ENCODE data around the gene TMEM97. TPM values are rescaled to one million over a fixed set of nuclear protein-coding genes. Genes with fewer than 3 reads are reported as not detected.
A peak's percentile ranks its signal among the peaks of the same experiment; 100 is the strongest.

Gene TMEM97
- polyA plus RNA-seq, 4 donors = 1.8 to 33.1 (median 16.7) TPM

GRCh38 chr17:28319598-28319935 is 567 bp downstream of the TMEM97 start:
- Histone ChIP-seq H3K27me3 (ENCODE audit: control insufficient read depth in 3 of 3, insufficient read depth in 3 of 3, low read length in 3 of 3) (no peaks in the 10 kb centered on the region), H3K9me3 (ENCODE audit: control insufficient read depth in 2 of 2, insufficient read depth in 1 of 2, low read depth in 1 of 2, low read length in 1 of 2) (no peaks in the 10 kb centered on the region), H3K4me1 (ENCODE audit: control insufficient read depth in 3 of 3, insufficient read depth in 2 of 3, low read depth in 1 of 3, low read length in 2 of 3) (peaks cover 0 to 25% (median 5%) of the 10 kb centered on the region in 3 donors), H3K4me3 (ENCODE audit: low read depth in 1 of 3, low read length in 3 of 3) (peak overlapping the region; percentile 39 to 64 (median 61)), H3K27ac (ENCODE audit: low read depth in 1 of 3, low read length in 2 of 3) (peak overlapping the region in 2 of 3 donors; percentile 59 to 64), H3K36me3 (ENCODE audit: control insufficient read depth in 3 of 3, insufficient read depth in 2 of 3, low read depth in 1 of 3, low read length in 3 of 3) (peaks cover 0 to 2% (median 0%) of the 10 kb centered on the region in 3 donors)
- FAIRE-seq (no peak), DNase-seq (no peak)
- WGBS, 3 donors = 1 to 2% (median 1%) methylated on average over 7 of the region's 7 CpGs

GRCh38 chr17:28320215-28321061 is 1.4 kb downstream of the TMEM97 start:
- H3K27ac ChIP-seq (ENCODE audit: low read depth in 1 of 3, low read length in 2 of 3) = peak overlapping the region in 1 of 3 donors; percentile 64
- FAIRE-seq = no peak

GRCh38 chr17:28324267-28324745 is 5.3 kb downstream of the TMEM97 start:
- DNase-seq (peak in 1 of 2 donors; percentile 44), FAIRE-seq (no peak)

More at GRCh38 chr17:28320215-28321061, 1.4 kb downstream of the TMEM97 start:
- WGBS, 3 donors = 49 to 64% (median 52%) methylated on average over 8 of the region's 8 CpGs
- Histone ChIP-seq H3K27me3 (ENCODE audit: control insufficient read depth in 3 of 3, insufficient read depth in 3 of 3, low read length in 3 of 3) (no peaks in the 10 kb centered on the region), H3K36me3 (ENCODE audit: control insufficient read depth in 3 of 3, insufficient read depth in 2 of 3, low read depth in 1 of 3, low read length in 3 of 3) (peaks cover 0 to 2% (median 0%) of the 10 kb centered on the region in 3 donors), H3K4me1 (ENCODE audit: control insufficient read depth in 3 of 3, insufficient read depth in 2 of 3, low read depth in 1 of 3, low read length in 2 of 3) (peaks cover 0 to 32% (median 6%) of the 10 kb centered on the region in 3 donors), H3K4me3 (ENCODE audit: low read depth in 1 of 3, low read length in 3 of 3) (peak overlapping the region in 1 of 3 donors; percentile 64), H3K9me3 (ENCODE audit: control insufficient read depth in 2 of 2, insufficient read depth in 1 of 2, low read depth in 1 of 2, low read length in 1 of 2) (no peaks in the 10 kb centered on the region)
- DNase-seq = no peak

GRCh38 chr17:28324781-28325180 is 5.8 kb downstream of the TMEM97 start:
- DNase-seq (no peak), FAIRE-seq (no peak)
- Histone ChIP-seq H3K4me1 (ENCODE audit: control insufficient read depth in 3 of 3, insufficient read depth in 2 of 3, low read depth in 1 of 3, low read length in 2 of 3) (peaks cover 0 to 30% (median 3%) of the 10 kb centered on the region in 3 donors), H3K4me3 (ENCODE audit: low read depth in 1 of 3, low read length in 3 of 3) (no peak overlapping the region), H3K27me3 (ENCODE audit: control insufficient read depth in 3 of 3, insufficient read depth in 3 of 3, low read length in 3 of 3) (no peaks in the 10 kb centered on the region), H3K9me3 (ENCODE audit: control insufficient read depth in 2 of 2, insufficient read depth in 1 of 2, low read depth in 1 of 2, low read length in 1 of 2) (no peaks in the 10 kb centered on the region), H3K36me3 (ENCODE audit: control insufficient read depth in 3 of 3, insufficient read depth in 2 of 3, low read depth in 1 of 3, low read length in 3 of 3) (peaks cover 2 to 19% (median 5%) of the 10 kb centered on the region in 3 donors), H3K27ac (ENCODE audit: low read depth in 1 of 3, low read length in 2 of 3) (peak overlapping the region in 1 of 3 donors; percentile 5)
- WGBS, 3 donors = 81 to 91% (median 89%) methylated on average over 3 of the region's 3 CpGs

More at GRCh38 chr17:28324267-28324745, 5.3 kb downstream of the TMEM97 start:
- peak overlapping the region in 2 of 3 donors; percentile 5 to 13 for H3K27ac ChIP-seq (ENCODE audit: low read depth in 1 of 3, low read length in 2 of 3)
- no peaks in the 10 kb centered on the region for H3K9me3 ChIP-seq (ENCODE audit: control insufficient read depth in 2 of 2, insufficient read depth in 1 of 2, low read depth in 1 of 2, low read length in 1 of 2)
- H3K4me3 ChIP-seq (ENCODE audit: low read depth in 1 of 3, low read length in 3 of 3) = no peak overlapping the region
- WGBS, 3 donors = 49 to 73% (median 57%) methylated on average over 5 of the region's 5 CpGs
- H3K36me3 ChIP-seq (ENCODE audit: control insufficient read depth in 3 of 3, insufficient read depth in 2 of 3, low read depth in 1 of 3, low read length in 3 of 3) = peaks cover 2 to 15% (median 4%) of the 10 kb centered on the region in 3 donors
- peaks cover 0 to 30% (median 3%) of the 10 kb centered on the region in 3 donors for H3K4me1 ChIP-seq (ENCODE audit: control insufficient read depth in 3 of 3, insufficient read depth in 2 of 3, low read depth in 1 of 3, low read length in 2 of 3)
- H3K27me3 ChIP-seq (ENCODE audit: control insufficient read depth in 3 of 3, insufficient read depth in 3 of 3, low read length in 3 of 3) = no peaks in the 10 kb centered on the region

- no peak overlapping the region for H3K27ac ChIP-seq (ENCODE audit: low read depth in 1 of 3, low read length in 2 of 3)
- peaks cover 2 to 20% (median 7%) of the 10 kb centered on the region in 3 donors for H3K36me3 ChIP-seq (ENCODE audit: control insufficient read depth in 3 of 3, insufficient read depth in 2 of 3, low read depth in 1 of 3, low read length in 3 of 3)
- 68 to 78% (median 74%) methylated on average over 5 of the region's 5 CpGs for WGBS, 3 donors
- DNase-seq (no peak), FAIRE-seq (no peak)
- H3K27me3 ChIP-seq (ENCODE audit: control insufficient read depth in 3 of 3, insufficient read depth in 3 of 3, low read length in 3 of 3) = no peaks in the 10 kb centered on the region
- H3K4me1 ChIP-seq (ENCODE audit: control insufficient read depth in 3 of 3, insufficient read depth in 2 of 3, low read depth in 1 of 3, low read length in 2 of 3) = peaks cover 0 to 27% (median 3%) of the 10 kb centered on the region in 3 donors
- H3K9me3 ChIP-seq (ENCODE audit: control insufficient read depth in 2 of 2, insufficient read depth in 1 of 2, low read depth in 1 of 2, low read length in 1 of 2) = no peaks in the 10 kb centered on the region
- H3K4me3 ChIP-seq (ENCODE audit: low read depth in 1 of 3, low read length in 3 of 3) = no peak overlapping the region
These were observed 6.2 kb downstream of the TMEM97 start for GRCh38 chr17:28325211-28325610.

GRCh38 chr17:28326114-28326513 is 7.1 kb downstream of the TMEM97 start:
- Histone ChIP-seq H3K27me3 (ENCODE audit: control insufficient read depth in 3 of 3, insufficient read depth in 3 of 3, low read length in 3 of 3) (no peaks in the 10 kb centered on the region), H3K4me1 (ENCODE audit: control insufficient read depth in 3 of 3, insufficient read depth in 2 of 3, low read depth in 1 of 3, low read length in 2 of 3) (peaks cover 0 to 23% (median 3%) of the 10 kb centered on the region in 3 donors), H3K27ac (ENCODE audit: low read depth in 1 of 3, low read length in 2 of 3) (no peak overlapping the region), H3K36me3 (ENCODE audit: control insufficient read depth in 3 of 3, insufficient read depth in 2 of 3, low read depth in 1 of 3, low read length in 3 of 3) (peaks cover 2 to 29% (median 7%) of the 10 kb centered on the region in 3 donors), H3K9me3 (ENCODE audit: control insufficient read depth in 2 of 2, insufficient read depth in 1 of 2, low read depth in 1 of 2, low read length in 1 of 2) (no peaks in the 10 kb centered on the region), H3K4me3 (ENCODE audit: low read depth in 1 of 3, low read length in 3 of 3) (no peak overlapping the region)
- FAIRE-seq (no peak), DNase-seq (peak; percentile 65 to 81)
- WGBS, 3 donors = 21 to 70% (median 36%) methylated on average over 7 of the region's 7 CpGs

GRCh38 chr17:28327031-28327607 is 8.1 kb downstream of the TMEM97 start:
- H3K4me1 ChIP-seq (ENCODE audit: control insufficient read depth in 3 of 3, insufficient read depth in 2 of 3, low read depth in 1 of 3, low read length in 2 of 3) = peaks cover 0 to 21% (median 3%) of the 10 kb centered on the region in 3 donors
- H3K4me3 ChIP-seq (ENCODE audit: low read depth in 1 of 3, low read length in 3 of 3) = no peak overlapping the region
- H3K36me3 ChIP-seq (ENCODE audit: control insufficient read depth in 3 of 3, insufficient read depth in 2 of 3, low read depth in 1 of 3, low read length in 3 of 3) = peaks cover 2 to 37% (median 7%) of the 10 kb centered on the region in 3 donors
- no peaks in the 10 kb centered on the region for H3K27me3 ChIP-seq (ENCODE audit: control insufficient read depth in 3 of 3, insufficient read depth in 3 of 3, low read length in 3 of 3)
- 86 to 90% (median 87%) methylated on average over 9 of the region's 9 CpGs for WGBS, 3 donors
- H3K9me3 ChIP-seq (ENCODE audit: control insufficient read depth in 2 of 2, insufficient read depth in 1 of 2, low read depth in 1 of 2, low read length in 1 of 2) = no peaks in the 10 kb centered on the region
- H3K27ac ChIP-seq (ENCODE audit: low read depth in 1 of 3, low read length in 2 of 3) = no peak overlapping the region
- DNase-seq (no peak), FAIRE-seq (no peak)

- Histone ChIP-seq H3K27me3 (ENCODE audit: control insufficient read depth in 3 of 3, insufficient read depth in 3 of 3, low read length in 3 of 3) (no peaks in the 10 kb centered on the region), H3K27ac (ENCODE audit: low read depth in 1 of 3, low read length in 2 of 3) (no peak overlapping the region), H3K36me3 (ENCODE audit: control insufficient read depth in 3 of 3, insufficient read depth in 2 of 3, low read depth in 1 of 3, low read length in 3 of 3) (peaks cover 2 to 37% (median 7%) of the 10 kb centered on the region in 3 donors), H3K4me1 (ENCODE audit: control insufficient read depth in 3 of 3, insufficient read depth in 2 of 3, low read depth in 1 of 3, low read length in 2 of 3) (peaks cover 0 to 21% (median 3%) of the 10 kb centered on the region in 3 donors), H3K4me3 (ENCODE audit: low read depth in 1 of 3, low read length in 3 of 3) (no peak overlapping the region), H3K9me3 (ENCODE audit: control insufficient read depth in 2 of 2, insufficient read depth in 1 of 2, low read depth in 1 of 2, low read length in 1 of 2) (no peaks in the 10 kb centered on the region)
- DNase-seq (no peak), FAIRE-seq (no peak)
- 72 to 77% (median 73%) methylated on average over 3 of the region's 3 CpGs for WGBS, 3 donors
These were observed 8.7 kb downstream of the TMEM97 start for GRCh38 chr17:28327709-28328108.
